Ecto neural progenitor cell (in vitro differentiated cells): ENCODE results near the gene DUSP2.

Experiments
- DNase-seq: peaks from one replicate; pipeline ENCODE4 v3.0.0-alpha.2; 2018; ENCODE audit warnings: low spot score

The DUSP2 gene

DNA sequence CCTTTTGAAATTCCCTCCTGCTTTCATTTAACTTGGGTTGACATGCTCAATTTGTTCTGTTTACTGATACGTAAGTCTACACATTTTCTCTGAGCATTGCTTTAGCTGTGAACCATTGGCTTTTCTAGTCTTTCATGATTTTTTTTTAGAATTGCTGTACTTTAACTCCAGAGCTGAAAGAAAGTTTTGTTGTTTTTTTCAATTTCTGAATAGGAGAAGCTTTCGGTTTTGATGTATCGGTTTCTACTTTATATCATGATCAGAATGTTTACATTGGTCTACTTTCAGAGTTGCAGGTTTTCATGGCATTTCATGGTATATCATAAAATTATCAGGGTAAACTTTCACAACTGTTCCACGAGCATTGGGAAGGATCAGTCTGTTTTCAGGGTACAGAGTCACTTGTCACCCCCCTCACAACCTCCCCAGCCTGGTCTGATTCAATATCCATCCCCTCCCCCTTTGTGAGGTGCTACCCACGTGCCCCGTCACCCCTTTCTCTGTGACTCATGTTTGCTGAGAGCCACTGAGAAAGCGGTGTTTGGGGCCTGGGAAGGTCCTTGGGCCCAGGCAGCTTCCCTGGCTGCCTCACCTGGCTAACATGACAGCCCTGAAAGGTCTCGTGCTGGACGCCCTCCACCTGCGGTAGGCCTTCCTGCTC, 14.0 kb downstream of the DUSP2 start:
- DNase-seq: no peak

DNA sequence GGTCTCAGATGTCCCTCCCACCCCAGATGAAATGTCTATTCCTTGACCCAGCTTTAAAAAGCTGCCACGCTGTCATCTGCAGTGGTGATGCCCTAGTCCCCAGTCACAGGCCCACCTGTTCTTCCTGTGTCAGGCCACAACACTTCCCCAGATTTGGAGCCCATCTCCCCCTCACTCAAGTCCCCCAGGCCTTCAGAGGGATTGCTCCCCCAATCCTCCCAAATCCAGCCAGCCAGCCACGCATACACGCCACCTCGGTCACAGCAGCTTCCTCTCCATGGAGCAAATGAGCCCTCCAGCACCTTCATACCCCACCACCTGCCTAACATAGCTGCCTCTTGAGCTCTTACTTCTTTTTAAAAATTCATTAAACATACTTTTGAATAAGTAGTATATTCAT, 14.8 kb downstream of the DUSP2 start:
- no peak for DNase-seq

- DNase-seq: no peak
Observed at GRCh38 chr2:96129528-96130120, 15.6 kb downstream of the DUSP2 start.

GRCh38 chr2:96128456-96128855, 16.8 kb downstream of the DUSP2 start:
- no peak for DNase-seq

DNA sequence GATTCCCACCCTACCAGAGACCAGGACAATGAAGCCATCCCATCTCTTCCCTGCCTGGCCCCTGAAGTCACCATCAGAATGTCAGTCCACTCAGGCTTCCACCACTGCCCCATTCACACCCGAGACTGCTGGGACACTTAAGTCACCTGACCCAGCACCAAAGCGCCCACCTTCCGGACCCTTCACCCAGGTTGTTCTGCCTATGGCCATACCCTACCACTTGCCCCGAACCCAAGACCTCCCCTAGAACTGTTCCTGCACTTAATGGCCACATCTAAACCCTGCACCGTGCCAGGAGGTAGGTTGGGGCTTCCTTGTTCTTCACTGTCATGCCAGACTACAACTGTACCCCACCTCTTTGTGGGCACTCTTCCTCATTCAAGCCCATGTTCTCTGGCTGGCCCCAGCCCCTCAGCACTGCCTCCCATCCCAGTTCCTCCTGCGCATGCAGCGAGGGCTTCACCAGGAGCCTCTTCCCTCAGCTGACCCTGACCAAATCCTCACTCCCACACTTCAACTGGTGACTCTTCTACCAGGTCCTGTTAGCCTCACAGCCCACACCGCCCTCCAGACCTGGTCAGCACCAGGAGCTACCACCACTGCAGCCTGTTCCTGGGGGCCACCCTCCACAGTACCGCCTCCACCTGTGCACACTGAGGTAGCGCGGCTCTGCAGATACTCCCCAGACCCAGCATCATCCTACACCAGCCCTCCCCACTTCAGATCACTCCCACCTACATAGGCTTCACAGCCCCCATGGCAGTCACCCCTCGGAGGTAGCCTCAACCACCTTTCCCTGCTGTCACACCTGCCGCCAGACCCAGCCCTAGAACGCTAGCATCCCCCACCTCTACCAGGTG, 20.6 kb downstream of the DUSP2 start:
- no peak for DNase-seq

DNA sequence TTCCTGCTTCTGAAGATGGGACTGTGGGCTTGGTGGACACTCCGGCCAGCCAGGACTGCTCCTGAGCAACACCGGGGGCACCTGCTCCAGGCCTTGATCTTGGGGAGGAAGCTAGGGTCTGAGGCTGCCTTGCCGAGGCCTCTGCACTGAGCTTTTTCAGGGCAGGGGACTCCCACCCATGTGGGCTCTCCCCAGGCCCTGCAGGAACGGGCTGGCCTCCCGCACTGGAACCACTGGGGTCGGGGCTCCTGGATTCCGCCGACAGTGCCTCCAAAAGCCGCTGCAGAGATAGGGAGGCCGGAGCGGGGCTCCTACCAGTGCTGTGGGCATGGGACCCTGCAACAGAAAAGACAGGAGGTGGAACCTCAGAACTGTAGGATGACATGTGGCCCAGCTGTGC, 21.3 kb downstream of the DUSP2 start:
- no peak for DNase-seq

DNA sequence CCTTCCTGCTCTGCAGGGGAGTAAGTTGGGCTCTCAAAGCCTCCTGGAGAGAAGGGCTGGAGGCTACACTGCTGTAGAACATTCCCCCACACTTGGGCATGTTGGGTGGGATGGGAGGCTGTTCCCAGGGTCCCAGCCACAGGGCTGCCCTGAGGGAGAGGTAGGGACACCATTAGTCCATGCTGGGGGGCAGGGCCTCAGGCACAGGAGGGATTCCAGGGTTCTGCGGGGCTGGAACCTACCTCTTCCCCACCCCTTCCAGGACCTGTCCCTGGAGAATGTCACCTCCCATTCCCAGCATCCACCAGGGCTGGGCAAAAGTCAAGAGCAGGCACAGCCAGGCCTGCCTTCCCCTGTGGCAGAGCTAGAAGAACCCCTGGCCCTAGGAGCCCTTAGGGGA, 21.9 kb downstream of the DUSP2 start:
- DNase-seq: no peak

DNA sequence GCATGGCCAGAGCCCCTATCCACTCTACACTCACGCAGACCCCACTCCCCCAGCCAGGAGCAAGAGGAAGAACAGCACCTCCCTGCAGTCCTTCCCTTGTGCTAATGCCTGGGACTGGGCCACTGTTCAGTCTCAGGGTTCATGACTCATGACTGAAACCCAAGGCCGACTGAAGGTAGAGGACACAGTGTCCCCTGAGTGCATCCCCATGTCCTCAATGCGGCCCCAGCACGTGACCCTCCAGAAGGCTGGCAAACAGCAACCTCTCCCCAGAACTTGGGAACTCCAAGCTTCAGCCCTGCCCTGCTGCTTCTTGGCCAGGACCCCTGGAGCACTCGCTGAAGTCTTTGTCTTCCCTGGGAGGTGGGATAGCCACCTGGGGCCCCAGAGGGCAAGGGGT, 22.8 kb downstream of the DUSP2 start:
- DNase-seq: no peak

DNA sequence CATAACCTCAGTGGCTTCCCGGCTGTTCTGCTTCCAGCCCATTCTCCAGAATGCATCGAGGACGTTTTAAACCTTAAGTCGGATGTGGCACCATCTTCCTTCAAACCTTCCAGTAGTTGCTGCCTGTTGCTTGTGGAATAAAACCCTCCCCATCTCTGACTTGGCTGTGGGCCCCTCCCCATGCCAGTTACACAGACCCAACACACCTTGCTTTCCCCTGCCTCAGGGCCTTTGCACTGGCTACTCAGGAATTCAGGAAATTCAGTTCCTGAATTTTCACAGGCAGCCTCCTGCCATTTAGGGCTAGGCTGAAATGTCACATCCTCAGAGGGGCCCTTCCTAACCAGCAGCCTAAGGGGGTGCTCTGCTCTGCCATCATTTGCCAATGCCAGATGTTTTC, 23.8 kb downstream of the DUSP2 start:
- DNase-seq: no peak

GRCh38 chr2:96120991-96121390, 24.2 kb downstream of the DUSP2 start:
- DNase-seq: no peak

DNA sequence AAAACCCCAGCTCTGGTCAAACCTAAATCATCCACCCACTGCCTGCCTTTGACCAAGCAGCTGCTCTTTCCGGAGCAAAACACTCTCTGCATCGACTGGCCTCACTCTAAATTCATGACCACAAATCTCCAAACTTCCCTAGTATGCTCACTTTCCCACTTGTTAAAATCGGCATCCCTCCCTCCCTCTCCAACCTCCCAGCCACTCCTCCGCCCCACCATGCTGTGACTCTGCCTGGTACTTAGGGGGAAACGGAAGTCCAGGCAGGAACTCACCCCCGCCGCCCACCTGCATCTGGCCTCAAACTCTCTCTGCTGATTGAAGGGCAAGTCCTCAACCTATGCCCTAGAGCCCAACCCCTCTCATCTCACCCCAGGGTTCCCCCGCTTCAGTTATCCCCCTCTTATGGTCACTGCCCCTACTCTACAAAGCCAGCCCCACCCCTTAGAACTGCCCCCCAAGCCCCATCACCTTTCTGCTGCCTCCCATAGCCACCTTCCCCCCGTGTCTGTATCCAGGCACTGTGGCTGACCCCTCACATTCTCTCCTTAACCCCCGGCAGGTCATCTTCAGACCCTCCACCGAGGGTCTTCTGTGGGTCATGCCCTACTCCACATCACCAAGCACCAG, 25.0 kb downstream of the DUSP2 start:
- DNase-seq: no peak

DNA sequence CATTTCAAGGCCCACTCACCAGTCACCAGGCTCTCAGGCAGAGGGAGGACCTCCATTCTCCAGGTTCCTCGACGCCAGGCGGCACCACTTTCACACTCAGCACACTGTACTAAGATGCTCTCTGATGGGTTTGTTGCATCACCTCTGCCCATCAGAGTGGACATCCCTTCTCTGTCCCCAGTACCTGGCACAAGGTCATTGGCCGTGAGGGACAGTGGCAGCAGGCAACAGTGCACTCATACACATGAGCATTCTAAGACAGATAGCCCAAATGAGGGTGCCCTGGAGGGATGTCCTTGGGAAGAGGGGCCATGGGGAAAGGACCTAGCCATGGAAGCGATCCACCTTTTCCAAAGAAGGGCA, 25.9 kb downstream of the DUSP2 start:
- no peak for DNase-seq

- DNase-seq: no peak
Observed at GRCh38 chr2:96118698-96119388, 26.4 kb downstream of the DUSP2 start.

GRCh38 chr2:96117701-96118588, 27.3 kb downstream of the DUSP2 start:
- DNase-seq: no peak

- DNase-seq: peak; percentile 80
Observed at GRCh38 chr2:96116879-96117533, 28.2 kb downstream of the DUSP2 start.

DNA sequence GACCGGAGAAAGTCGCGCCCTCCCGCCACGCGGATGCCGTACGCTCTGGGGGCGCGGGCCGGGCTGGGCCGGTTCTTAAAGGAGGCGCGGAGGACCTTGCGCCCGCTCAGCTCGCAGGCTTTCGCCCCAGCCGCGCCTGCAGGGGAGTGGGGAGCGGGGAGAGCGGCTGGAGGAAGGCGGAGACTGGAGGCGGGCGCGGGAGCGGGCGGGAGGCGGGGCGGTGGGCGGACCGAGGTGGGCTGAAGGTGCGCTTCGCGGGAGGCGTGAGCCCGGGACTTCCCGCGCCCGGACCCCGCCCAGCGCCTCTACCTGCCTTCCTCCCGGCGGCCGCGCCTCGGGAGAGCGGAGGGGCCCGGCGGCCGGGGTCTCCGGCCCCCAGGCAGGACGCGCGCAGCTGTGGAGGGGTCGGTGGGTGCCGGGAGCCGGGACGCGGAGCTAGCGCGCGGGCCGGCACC, 28.8 kb downstream of the DUSP2 start, which contains the start of gene ADRA2B:
ADRA2B (minus strand) TSS at position 148 of the 455 bp plus-strand sequence. CDS start 422 bp downstream, outside the sequence.
- DNase-seq: peak; percentile 86

- DNase-seq: no peak
Observed at GRCh38 chr2:96115631-96116423, 29.4 kb downstream of the DUSP2 start.

DNA sequence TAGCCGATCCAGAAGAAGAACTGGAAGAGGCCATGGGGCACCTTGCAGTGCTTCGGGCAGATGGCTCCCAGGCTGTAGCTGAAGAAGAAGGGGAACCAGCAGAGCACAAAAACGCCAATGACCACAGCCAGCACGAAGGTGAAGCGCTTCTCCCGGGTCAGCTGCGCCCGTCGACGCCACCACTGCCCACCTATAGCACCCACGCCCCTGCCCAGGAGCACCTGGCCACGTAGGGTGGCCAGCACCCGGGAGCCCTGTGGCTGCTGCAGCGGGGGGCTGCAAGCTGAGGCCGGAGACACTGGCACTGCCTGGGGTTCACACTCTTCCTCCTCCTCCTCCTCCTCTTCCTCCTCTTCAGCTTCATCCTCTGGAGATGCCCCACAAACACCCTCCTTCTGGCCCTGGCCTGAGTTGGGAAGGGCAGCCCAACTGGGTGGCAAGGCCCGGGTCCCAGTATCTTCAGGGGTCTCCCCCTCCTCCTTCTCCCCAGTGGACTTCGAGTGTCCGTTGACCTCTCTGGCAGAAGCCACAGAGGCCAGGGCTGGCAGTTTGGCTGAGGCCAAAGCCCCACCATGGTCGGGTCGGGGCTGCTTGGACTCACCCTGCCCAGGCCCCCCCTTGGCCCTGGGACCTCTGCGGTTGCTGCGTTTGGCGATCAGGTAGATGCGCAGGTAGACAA, 30.2 kb downstream of the DUSP2 start:
- DNase-seq: no peak

- no peak for DNase-seq
Observed at GRCh38 chr2:96114546-96114902, 30.7 kb downstream of the DUSP2 start.
